CD14-positive monocyte (primary cell): ENCODE measurements around the gene TDRD3. TPM values are rescaled to one million over a fixed set of nuclear protein-coding genes. Genes with fewer than 3 reads are reported as not detected.

Experiments used
- DNase-seq, 3 donors: peaks; one replicate each; pipeline ENCODE4 v3.0.0-alpha.2; 2011 to 2022
- H2AFZ ChIP-seq: 2 replicates; pipeline ENCODE4 v1.6.0; 2012; ENCODE audit warnings: mild to moderate bottlenecking, low read depth, low read length, inconsistent platforms; ENCODE audit not compliant: insufficient read depth, poor library complexity, severe bottlenecking
- H3K27ac ChIP-seq, 2 donors: 1 replicate in 1 of 2; 2 replicates in 1 of 2; pipeline ENCODE4 v1.5.1; 2012 to 2013; ENCODE audit warnings: low read length in 2 of 2, control low read depth in 1 of 2, inconsistent platforms in 1 of 2, low read depth in 1 of 2, mild to moderate bottlenecking in 1 of 2
- H3K27me3 ChIP-seq, 2 donors: one replicate each; pipeline versions ENCODE4 v1.6.0 to v1.6.1; 2011 to 2013; ENCODE audit warnings: low read length in 2 of 2; ENCODE audit not compliant: control insufficient read depth in 2 of 2, insufficient read depth in 2 of 2
- H3K36me3 ChIP-seq, 2 donors: replicated peaks in 1 of 2; 1 replicate in 1 of 2; 2 replicates in 1 of 2; pipeline versions ENCODE4 v1.5.1 to v1.6.1; 2012 to 2013; ENCODE audit warnings: low read length in 2 of 2, control low read depth in 1 of 2, inconsistent platforms in 1 of 2, mild to moderate bottlenecking in 1 of 2; ENCODE audit not compliant: insufficient read depth in 2 of 2, control insufficient read depth in 1 of 2
- H3K4me1 ChIP-seq, 2 donors: 1 replicate in 1 of 2; 2 replicates in 1 of 2; pipeline versions ENCODE4 v1.5.1 to v1.6.1; 2012 to 2013; ENCODE audit warnings: low read length in 2 of 2, control low read depth in 1 of 2, inconsistent platforms in 1 of 2, mild to moderate bottlenecking in 1 of 2, moderate library complexity in 1 of 2; ENCODE audit not compliant: insufficient read depth in 2 of 2, control insufficient read depth in 1 of 2
- H3K4me2 ChIP-seq: replicated peaks from 2 replicates; pipeline ENCODE3; 2012; ENCODE audit warnings: low read length, moderate library complexity, mild to moderate bottlenecking; ENCODE audit not compliant: poor library complexity, severe bottlenecking; ENCODE audit errors: extremely low read depth
- H3K4me3 ChIP-seq, 3 experiments: fragments of 200-600 bp in 1 of 3; sonication (generic) in 1 of 3; replicated peaks in 1 of 3; 1 replicate in 2 of 3; 2 replicates in 1 of 3; pipeline ENCODE4 v1.5.1; 2011 to 2013; ENCODE audit warnings: low read length in 3 of 3, mild to moderate bottlenecking in 3 of 3, control low read depth in 2 of 3, low read depth in 2 of 3, inconsistent platforms in 1 of 3, moderate library complexity in 1 of 3
- H3K79me2 ChIP-seq: 2 replicates; pipeline ENCODE4 v1.6.0; 2012; ENCODE audit warnings: mild to moderate bottlenecking, control low read depth, inconsistent platforms, low read length, moderate library complexity; ENCODE audit not compliant: insufficient read depth
- H3K9ac ChIP-seq: 2 replicates; pipeline ENCODE4 v1.6.0; 2017; ENCODE audit warnings: low read length, mild to moderate bottlenecking; ENCODE audit not compliant: insufficient read depth, poor library complexity, severe bottlenecking
- H3K9me3 ChIP-seq, 2 donors: replicated peaks in 1 of 2; 1 replicate in 1 of 2; 2 replicates in 1 of 2; pipeline versions ENCODE4 v1.5.1 to v1.6.1; 2012 to 2013; ENCODE audit warnings: low read length in 2 of 2, control low read depth in 1 of 2; ENCODE audit not compliant: control insufficient read depth in 1 of 2, insufficient read depth in 1 of 2
- H4K20me1 ChIP-seq: 2 replicates; pipeline ENCODE4 v1.6.0; 2012; ENCODE audit warnings: mild to moderate bottlenecking, low read length, control low read depth, moderate library complexity; ENCODE audit not compliant: insufficient read depth
- H3K27ac Mint-ChIP-seq, 7 donors: one replicate each; pipeline ENCODE4 v1.8.0; 2020; ENCODE audit warnings: mild to moderate bottlenecking in 7 of 7, mixed read lengths in 7 of 7, moderate library complexity in 6 of 7, inconsistent platforms in 2 of 7
- H3K27me3 Mint-ChIP-seq, 3 donors: one replicate each; pipeline ENCODE4 v1.8.0; 2021 to 2022; ENCODE audit warnings: low read depth in 3 of 3, mild to moderate bottlenecking in 3 of 3, mixed read lengths in 3 of 3, moderate library complexity in 3 of 3, inconsistent platforms in 1 of 3
- H3K36me3 Mint-ChIP-seq, 2 donors: one replicate each; pipeline ENCODE4 v1.8.0; 2020; ENCODE audit warnings: mixed read lengths in 2 of 2, inconsistent platforms in 1 of 2, mild to moderate bottlenecking in 1 of 2
- H3K4me1 Mint-ChIP-seq: one replicate; pipeline ENCODE4 v1.8.0; 2020; ENCODE audit warnings: mild to moderate bottlenecking, mixed read lengths
- H3K4me3 Mint-ChIP-seq, 2 donors: one replicate each; pipeline ENCODE4 v1.8.0; 2020; ENCODE audit warnings: mild to moderate bottlenecking in 2 of 2, mixed read lengths in 2 of 2, moderate library complexity in 1 of 2
- H3K9me3 Mint-ChIP-seq, 7 donors: one replicate each; pipeline ENCODE4 v1.8.0; 2020 to 2022; ENCODE audit warnings: mixed read lengths in 7 of 7, mild to moderate bottlenecking in 6 of 7, moderate library complexity in 6 of 7, inconsistent platforms in 2 of 7
- WGBS: methylation state at CpG from one replicate; pipeline ENCODE4 v1.1.5; 2013; ENCODE audit warnings: missing lambda C conversion rate; ENCODE audit not compliant: insufficient coverage; 5-methylcytosine and 5-hydroxymethylcytosine counted together
- intact Hi-C, 2 donors: fragments of 100-400 bp; cut with micrococcal nuclease; formaldehyde crosslinking; loops; one replicate each; pipeline versions ENCODE4 v1.15.0 to v1.15.1; 2023
- polyA plus RNA-seq, 3 donors: library from polyadenylated mRNA; depleted of rRNA in 1 of 3; unstranded in 2 of 3; stranded (reverse) in 1 of 3; fragments of 300-500 nt in 2 of 3; fragments of >200 nt in 1 of 3; fragmentation: Illumina TruSeq in 2 of 3; gene quantifications; 1 replicate in 2 of 3; 2 replicates in 1 of 3; pipeline ENCODE4 v1.2.3, GENCODE V29; 2012 to 2021
- TF ChIP-seq, protein P1 (sequence below): fragments of 200-600 bp; IDR thresholded peaks from one replicate; pipeline ENCODE4 v1.8.0; 2022; ENCODE audit warnings: antibody characterized with exemption, mild to moderate bottlenecking

Gene TDRD3
- polyA plus RNA-seq, 3 donors, result 2.7 to 4.8 (median 4.7) TPM

DNA sequence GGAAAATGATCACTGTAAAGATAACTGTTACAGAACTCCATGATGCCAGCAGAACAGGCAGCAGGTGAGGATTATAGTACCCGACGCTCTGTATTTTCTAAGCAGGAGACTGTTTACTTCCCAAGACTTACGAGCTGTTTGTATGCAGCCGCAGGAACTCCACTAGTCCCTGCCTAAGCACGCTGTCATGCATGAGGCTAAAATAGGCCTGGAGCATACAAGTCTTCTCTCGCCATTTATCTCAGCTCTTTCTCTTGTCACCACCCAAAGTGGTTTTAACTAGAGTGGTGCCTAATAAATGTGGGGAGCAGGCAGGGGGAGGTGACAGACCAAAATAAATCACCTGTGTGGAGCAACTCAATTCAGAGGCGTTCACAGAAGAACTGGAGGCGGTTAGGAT, 175.8 kb downstream of the TDRD3 start:
- Mint-ChIP-seq H3K27ac (no peak overlapping the region), H3K4me1 (no peaks in the 10 kb centered on the region), H3K36me3 (peaks cover 25 to 33% of the 10 kb centered on the region in 2 donors), H3K4me3 (no peak overlapping the region), H3K27me3 (no peaks in the 10 kb centered on the region), H3K9me3 (peaks cover 0 to 14% (median 12%) of the 10 kb centered on the region in 7 donors)
- no peaks in the 10 kb centered on the region for H4K20me1 ChIP-seq
- no peak for DNase-seq
- H3K4me2 ChIP-seq, result no peak overlapping the region
- WGBS, result 97% methylated on average over 5 of the region's 8 CpGs
- H3K27me3 ChIP-seq, result no peaks in the 10 kb centered on the region
- H3K27ac ChIP-seq, result no peak overlapping the region
- peaks cover 0 to 13% of the 10 kb centered on the region in 2 donors for H3K36me3 ChIP-seq
- H3K4me3 ChIP-seq, result no peak overlapping the region
- no peak overlapping the region for H3K9ac ChIP-seq
- H3K9me3 ChIP-seq, result peaks cover 0 to 3% of the 10 kb centered on the region in 2 donors
- no peaks in the 10 kb centered on the region for H3K79me2 ChIP-seq
- TF ChIP-seq, protein P1, sequence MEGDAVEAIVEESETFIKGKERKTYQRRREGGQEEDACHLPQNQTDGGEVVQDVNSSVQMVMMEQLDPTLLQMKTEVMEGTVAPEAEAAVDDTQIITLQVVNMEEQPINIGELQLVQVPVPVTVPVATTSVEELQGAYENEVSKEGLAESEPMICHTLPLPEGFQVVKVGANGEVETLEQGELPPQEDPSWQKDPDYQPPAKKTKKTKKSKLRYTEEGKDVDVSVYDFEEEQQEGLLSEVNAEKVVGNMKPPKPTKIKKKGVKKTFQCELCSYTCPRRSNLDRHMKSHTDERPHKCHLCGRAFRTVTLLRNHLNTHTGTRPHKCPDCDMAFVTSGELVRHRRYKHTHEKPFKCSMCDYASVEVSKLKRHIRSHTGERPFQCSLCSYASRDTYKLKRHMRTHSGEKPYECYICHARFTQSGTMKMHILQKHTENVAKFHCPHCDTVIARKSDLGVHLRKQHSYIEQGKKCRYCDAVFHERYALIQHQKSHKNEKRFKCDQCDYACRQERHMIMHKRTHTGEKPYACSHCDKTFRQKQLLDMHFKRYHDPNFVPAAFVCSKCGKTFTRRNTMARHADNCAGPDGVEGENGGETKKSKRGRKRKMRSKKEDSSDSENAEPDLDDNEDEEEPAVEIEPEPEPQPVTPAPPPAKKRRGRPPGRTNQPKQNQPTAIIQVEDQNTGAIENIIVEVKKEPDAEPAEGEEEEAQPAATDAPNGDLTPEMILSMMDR, result no peak
- no peak overlapping the region for H2AFZ ChIP-seq
- intact Hi-C loops, result no loop called here
- no peaks in the 10 kb centered on the region for H3K4me1 ChIP-seq

DNA sequence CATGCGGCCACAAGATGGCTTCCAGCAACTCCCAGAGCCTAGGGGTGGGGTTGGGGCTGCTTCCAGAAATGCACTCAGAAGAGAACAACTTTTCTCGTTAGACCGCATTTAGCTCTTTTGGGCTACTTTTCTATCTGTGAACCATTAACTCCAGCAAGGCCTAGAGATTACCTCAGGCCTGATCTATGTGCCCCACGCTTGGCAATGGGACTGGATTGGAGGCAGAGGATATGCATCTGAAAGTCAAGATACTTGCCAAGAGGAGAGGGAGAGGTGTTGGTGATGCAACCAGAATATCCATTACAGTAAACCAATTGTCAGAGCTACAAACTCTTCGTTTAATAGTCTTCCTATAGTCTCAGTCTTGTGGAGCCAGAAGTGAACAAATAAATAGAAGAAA, 177.7 kb downstream of the TDRD3 start:
- H3K9me3 Mint-ChIP-seq, result peaks cover 3 to 11% (median 8%) of the 10 kb centered on the region in 7 donors
- TF ChIP-seq, protein P1, result no peak

More for the DNA sequence above, 177.7 kb downstream of the TDRD3 start:
- Histone ChIP-seq H3K27me3 (no peaks in the 10 kb centered on the region), H4K20me1 (no peaks in the 10 kb centered on the region), H3K4me2 (no peak overlapping the region), H3K36me3 (no peaks in the 10 kb centered on the region), H3K4me3 (no peak overlapping the region), H2AFZ (no peak overlapping the region), H3K9me3 (no peaks in the 10 kb centered on the region), H3K79me2 (no peaks in the 10 kb centered on the region), H3K9ac (no peak overlapping the region), H3K4me1 (no peaks in the 10 kb centered on the region), H3K27ac (no peak overlapping the region)
- no peaks in the 10 kb centered on the region for H3K4me1 Mint-ChIP-seq
- WGBS, result no CpG with 5 or more reads among the region's 5 CpGs
- intact Hi-C loops, result no loop called here
- no peak overlapping the region for H3K27ac Mint-ChIP-seq
- no peak for DNase-seq
- peaks cover 12 to 17% of the 10 kb centered on the region in 2 donors for H3K36me3 Mint-ChIP-seq
- no peak overlapping the region for H3K4me3 Mint-ChIP-seq
- no peaks in the 10 kb centered on the region for H3K27me3 Mint-ChIP-seq
